ENCODE measurements around the gene GDPGP1.
A peak's percentile ranks its signal among the peaks of the same experiment; 100 is the strongest.

The GDPGP1 gene

GRCh38 chr15:90261811-90262210 lies 27.8 kb downstream of the GDPGP1 start:
- no peak overlapping the region for H3K27ac ChIP-seq
- TF ChIP-seq CTCF (conservative IDR thresholded peaks at IDR 0.05) = no peak

- no peak for TF ChIP-seq CTCF (conservative IDR thresholded peaks at IDR 0.05)
- H3K27ac ChIP-seq = no peak overlapping the region
These were observed 28.4 kb downstream of the GDPGP1 start for GRCh38 chr15:90262426-90262825.

DNA sequence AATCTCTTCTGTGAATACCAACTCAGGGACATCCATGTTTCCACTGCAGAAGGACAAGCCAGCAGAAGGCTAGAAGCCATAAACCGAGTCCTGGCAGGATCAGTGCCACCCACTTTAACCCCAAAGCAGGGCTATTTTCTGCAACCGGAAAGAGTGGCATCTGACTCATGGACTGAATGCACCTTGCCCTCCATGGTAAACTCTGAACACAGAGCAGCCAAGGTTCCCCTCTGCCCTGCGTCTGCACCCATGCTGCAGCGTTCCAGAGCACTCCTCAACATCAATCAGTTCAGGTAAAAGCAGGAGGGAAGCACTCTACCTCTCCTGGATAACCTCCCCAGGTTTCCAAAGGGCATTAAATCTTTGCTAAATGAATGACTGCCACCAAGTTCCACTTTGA lies 30.7 kb downstream of the GDPGP1 start:
- TF ChIP-seq CTCF (conservative IDR thresholded peaks at IDR 0.05) = no peak
- peak overlapping the region; percentile 98 for H3K27ac ChIP-seq

- no peak for TF ChIP-seq CTCF (conservative IDR thresholded peaks at IDR 0.05)
- peak within 1 kb of the TSS; percentile 98 for H3K27ac ChIP-seq
These were observed 31.5 kb downstream of the GDPGP1 start, which contains the start of gene NGRN for GRCh38 chr15:90265271-90266060. TSS of gene NGRN (plus strand) at chr15:90265672. CDS start at chr15:90265713, 41 bp downstream.

- H3K27ac ChIP-seq = peak overlapping the region; percentile 98
- no peak for TF ChIP-seq CTCF (conservative IDR thresholded peaks at IDR 0.05)
These were observed 32.0 kb downstream of the GDPGP1 start for GRCh38 chr15:90266061-90266431.

- peak overlapping the region; percentile 98 for H3K27ac ChIP-seq
- no peak for TF ChIP-seq CTCF (conservative IDR thresholded peaks at IDR 0.05)
These were observed 32.5 kb downstream of the GDPGP1 start for GRCh38 chr15:90266485-90266884.

GRCh38 chr15:90268415-90268814 lies 34.4 kb downstream of the GDPGP1 start:
- no peak for TF ChIP-seq CTCF (conservative IDR thresholded peaks at IDR 0.05)
- peak overlapping the region; percentile 98; the same call in 1 of the 2 replicates for H3K27ac ChIP-seq
